GM18909 (cell line): ENCODE data around the gene KIAA0040.

Experiments
- ATAC-seq: cut with Tn5 transposase; IDR thresholded peaks from one replicate; pipeline ENCODE4 v1.9.1; 2021; ENCODE audit warnings: mild to moderate bottlenecking; ENCODE audit not compliant: unreplicated experiment, poor library complexity

KIAA0040 gene

DNA sequence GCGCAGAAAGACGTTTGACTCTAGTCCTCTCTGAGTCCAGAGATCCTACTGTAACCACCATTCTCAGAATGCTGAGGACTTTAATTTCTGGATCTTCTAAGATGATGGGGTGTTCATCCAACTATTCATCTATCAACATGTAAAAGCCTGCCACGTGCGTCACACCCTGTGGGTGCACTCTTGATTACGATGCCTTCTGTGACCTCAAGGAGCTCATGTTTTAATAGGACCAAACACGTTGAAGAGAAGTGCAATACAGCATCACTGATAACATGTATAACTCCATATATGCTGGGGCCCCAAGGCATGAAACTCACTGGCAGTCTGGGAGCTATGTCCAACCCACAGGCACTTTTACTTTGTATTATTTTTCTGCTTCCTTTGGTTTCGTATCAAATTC is 19.0 kb downstream of the KIAA0040 start:
- ATAC-seq, result no peak

DNA sequence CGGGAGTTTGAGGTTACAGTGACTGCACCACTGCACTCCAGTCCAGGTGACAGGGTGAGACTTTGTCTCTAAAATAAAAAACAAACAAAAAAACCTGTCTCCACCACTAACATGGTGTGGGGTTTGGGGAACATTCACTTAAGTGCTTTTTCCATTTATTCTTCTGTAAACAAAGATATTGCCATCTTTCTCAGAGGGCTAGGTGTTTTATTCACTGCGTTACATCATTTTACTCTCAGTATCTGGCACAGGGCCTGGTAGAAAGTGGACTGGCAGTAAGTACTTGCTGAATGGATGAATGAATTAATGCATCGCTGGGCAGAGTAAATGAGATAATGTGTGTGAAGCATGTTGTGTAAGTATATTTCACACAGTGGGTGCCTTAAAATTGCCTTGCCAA is 20.1 kb downstream of the KIAA0040 start:
- no peak for ATAC-seq

DNA sequence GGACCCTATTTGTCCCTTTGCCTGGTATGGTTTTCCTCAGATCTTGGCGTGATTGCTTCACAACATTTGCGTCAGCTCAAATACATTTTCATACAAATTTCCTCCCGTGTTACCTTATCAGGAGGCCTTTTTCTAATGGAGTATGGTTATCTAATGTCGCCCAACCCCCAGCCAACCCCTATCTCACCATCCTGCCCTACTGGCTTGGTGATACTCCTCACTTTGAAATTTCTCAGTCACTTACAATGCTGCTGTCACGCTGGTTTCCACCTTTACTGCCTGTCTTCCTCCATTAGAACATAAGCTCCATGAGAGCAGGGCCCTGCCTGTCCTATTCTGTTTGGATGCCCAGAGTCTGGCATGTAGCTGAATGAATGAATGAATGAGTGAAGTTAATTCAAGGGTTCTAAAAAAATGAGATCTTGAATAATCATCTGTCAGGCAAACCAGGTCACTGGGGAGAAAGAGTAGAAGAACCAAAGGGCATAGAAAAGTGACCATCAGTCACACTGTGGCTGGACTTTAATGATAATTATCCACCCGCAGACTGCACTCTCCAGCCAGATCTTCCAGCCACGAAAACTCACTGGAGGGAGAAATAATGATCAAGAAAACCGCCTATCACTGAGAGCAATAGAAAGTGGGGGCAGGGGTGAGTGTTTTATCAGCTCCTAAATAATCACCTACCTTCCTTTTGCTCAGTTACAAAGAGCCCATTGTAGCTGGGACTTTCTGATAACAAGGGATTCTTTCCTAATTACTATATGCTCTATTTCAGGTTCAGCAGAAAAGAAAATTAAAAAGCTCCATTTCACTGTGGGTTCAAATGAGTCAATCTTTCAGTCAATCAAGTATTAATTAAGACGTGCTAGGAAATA is 21.3 kb downstream of the KIAA0040 start:
- ATAC-seq, result no peak

DNA sequence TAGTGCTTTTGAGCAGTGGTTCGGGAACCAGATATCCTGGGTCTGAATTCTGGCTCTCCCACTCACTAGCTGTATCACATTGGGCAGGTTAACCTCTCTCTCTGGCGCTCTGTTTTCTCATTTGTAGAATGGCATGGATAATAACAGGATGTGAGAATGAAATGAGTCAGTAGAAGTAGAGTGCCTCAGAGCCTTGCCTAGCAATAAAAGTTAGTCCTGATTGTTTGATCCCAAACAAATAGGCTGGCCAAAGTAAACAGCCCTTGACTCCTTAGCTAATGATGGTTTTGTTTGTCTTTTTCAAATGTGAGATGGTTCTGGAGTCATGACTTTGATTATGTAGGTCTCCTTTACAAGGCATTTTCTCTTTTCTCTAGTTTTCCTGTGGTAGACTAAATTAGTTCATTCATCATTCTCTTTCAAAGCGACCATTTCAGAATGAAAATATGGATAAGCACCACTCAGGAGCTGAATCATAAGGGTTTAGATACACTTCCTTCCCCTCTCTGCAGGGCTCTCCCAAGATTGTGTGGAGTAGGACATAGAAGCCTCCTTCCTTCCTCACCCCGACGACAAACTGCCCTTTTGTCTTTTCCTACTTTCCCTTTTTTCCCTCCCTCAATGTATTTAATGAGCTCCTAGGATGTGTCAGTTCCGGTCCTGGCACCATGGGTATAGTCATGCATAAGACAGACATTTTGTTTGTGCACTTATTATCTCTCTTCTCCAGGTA is 23.1 kb downstream of the KIAA0040 start:
- no peak for ATAC-seq

DNA sequence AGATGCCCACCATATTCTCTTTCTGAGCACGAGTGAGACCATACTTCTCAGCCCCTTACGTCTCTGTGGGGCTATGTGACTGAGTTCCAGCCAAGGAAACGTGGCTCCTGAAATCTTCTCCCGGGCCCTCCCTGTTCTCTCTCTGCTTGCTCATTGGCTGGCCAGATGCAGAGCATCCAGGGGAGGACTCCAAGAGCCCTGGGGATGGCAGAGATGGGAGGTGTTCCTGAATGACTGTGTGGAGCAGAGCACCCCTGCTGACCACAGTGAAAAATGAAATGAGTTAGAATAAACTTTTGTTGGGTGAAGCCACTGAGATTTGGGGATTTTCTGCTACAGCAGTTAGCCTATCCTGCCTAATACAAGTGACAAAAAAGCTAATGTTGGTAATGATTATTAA is 23.8 kb downstream of the KIAA0040 start:
- ATAC-seq, result no peak

DNA sequence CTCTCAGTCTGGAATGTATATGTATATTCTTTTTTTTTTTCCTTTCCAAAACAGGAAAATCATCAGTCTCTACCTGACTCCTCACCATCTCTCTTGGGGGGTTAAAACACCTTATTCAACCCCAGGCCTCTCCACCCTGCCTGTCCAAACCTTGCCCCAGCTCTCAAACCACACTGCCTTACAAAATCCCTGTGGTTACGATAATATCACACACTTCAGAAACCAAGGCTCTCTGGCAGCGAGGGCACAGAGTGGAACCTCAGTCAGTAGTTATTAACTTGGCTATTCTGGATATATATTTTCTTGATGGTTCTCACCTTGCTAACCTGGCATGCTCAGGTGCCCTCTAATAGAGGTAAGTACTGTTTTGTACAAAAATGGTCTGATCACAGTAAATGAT is 24.7 kb downstream of the KIAA0040 start:
- ATAC-seq, result no peak

DNA sequence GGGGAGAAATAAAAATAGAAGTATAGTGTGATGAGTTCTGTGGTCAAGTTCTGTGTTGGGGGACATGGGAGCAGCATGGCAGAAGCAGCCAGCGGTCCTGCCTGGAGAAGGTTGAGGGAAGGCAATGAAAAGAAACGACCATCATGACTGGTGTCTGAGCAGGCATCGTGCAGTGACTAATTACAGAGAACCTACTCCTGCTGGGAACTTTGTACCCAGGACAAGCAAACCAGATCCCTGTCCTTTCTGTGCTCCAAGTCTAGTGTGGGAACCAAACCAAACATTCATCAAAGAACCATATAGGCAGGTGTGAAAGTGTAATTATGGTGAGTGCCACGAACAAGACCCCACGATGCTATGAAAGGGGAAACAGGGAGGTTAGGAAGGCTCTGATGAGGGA is 25.8 kb downstream of the KIAA0040 start:
- ATAC-seq, result no peak

DNA sequence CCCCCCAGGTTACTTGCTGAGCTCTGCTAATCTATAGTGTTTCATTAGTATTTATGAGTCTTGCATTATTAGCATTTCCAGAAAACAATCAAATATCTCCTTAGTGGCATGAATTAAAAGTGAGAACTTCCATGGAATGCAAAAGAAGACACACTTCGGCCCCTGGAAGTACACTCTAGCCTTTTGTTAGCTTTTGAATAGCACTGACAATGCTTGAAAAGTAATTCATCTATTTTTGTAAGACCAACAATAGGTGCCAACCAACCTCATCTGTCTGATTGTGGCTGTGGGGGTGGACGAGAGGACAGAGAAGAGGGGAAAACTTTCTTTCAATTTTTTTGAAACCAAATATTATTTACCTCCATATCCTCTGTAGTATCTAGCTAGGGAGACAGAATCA is 27.8 kb downstream of the KIAA0040 start:
- no peak for ATAC-seq

DNA sequence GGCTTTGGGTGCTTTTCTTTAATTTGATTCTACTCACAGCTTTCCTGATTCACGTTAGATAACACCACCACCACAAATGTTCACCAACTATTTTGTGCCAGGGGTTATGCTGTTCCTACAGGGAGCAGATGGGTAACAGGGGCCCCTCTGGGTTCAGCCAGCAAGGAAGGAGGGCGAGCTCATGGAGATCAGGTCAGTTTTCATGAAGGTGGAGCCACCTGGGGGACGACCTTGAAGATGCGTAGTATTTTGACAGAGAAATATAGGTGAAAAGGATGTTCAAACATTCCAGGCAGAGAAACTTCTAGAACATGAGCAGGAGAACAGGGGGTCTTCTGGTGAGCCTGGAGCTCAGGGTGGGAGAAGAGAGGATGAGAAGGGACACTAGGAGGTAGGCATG is 28.9 kb downstream of the KIAA0040 start:
- ATAC-seq, result no peak

DNA sequence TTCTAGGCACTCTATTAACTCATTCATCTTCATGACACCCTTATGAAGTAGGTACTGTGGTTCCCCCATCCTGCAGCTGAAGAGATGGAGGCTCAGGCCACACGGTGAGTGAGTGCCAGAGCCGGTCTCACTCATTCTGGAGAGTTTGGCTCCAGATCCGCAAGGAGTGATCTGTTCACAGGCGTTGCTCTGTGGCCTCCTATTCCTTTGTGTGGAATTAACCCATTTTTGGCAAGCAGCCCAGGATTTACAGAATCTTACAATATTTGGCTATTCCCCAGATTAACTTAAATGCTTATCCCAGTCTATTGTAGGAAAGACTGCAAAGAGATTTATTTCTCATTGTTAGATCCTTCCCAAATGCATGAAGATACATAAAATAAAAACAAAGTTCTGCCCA is 29.6 kb downstream of the KIAA0040 start:
- no peak for ATAC-seq

DNA sequence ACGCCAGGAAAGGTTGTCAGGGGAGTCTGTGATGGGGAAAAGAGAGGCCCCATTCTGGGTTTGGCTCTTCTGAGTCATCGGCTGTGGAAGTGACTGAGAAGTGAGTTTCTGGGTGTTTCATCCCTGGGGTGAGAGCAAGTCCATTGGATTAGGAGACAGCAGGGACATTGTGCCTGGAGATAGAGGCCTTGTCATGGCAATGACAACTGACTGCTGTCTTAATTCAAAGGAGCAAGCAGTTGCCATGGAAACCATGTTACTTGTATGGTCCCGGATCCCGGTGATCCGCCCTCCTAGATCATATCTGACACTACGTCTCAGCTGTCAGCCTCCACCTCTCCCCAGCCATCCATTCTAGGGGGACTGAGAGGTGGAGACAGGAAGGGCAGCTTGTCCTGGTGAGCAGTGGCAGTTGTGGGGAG is 34.4 kb downstream of the KIAA0040 start:
- ATAC-seq, result no peak

DNA sequence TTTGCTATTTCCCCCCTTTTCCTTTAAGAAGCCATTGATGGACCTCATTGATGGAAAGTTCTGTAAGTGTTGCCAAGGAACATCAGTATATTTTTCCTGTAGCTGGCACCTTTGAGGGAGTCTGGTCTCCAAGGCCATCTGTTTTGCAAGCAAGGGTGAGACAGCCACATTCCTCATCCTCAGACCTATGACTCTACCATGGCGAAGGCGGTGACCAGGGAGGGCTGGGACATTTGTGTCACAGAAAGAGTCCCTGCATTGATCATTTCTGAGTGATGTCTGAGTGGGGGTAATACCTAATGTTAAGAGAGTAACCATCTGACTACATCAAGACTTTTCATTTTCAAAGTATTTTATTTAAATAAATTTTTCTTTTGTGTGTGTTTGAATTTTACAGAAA is 35.4 kb downstream of the KIAA0040 start:
- no peak for ATAC-seq

DNA sequence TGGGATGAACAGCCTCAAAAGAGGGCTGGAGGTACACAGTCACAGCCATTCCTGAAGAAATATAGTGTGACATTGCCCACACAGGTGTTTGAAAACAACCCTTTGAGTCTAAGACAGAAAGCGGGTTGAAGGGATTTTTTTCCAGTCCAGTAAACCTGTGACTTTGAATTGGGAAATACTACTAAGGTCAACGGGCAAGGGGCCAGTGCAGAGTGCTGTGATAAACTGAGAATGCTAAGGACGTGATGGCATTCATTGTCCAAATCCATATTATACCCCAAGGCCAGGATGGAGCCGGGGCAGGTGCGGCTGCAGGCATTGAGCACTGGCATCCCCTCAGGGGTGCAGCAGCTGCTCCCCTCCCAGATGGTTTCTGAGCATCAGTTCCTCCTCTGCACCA is 36.6 kb downstream of the KIAA0040 start:
- no peak for ATAC-seq

DNA sequence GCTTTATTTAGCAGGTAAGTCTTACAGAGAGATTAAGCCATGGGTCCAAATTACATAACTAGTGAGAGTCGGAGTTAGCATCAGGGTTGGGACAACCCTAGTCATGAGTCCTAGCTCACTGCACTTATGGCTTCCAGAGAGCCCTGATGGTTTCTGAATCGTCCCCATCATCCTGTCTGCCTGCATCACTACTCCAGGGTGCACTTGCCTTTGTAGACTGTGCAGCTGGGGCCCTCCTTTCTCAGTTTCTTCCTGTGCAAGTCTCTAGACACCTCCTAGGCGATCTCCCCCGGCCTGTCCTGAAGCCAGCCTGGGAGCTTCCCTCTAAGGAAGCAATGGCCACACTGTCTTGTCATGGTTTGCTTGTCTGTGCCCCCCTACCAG is 37.1 kb downstream of the KIAA0040 start:
- no peak for ATAC-seq

DNA sequence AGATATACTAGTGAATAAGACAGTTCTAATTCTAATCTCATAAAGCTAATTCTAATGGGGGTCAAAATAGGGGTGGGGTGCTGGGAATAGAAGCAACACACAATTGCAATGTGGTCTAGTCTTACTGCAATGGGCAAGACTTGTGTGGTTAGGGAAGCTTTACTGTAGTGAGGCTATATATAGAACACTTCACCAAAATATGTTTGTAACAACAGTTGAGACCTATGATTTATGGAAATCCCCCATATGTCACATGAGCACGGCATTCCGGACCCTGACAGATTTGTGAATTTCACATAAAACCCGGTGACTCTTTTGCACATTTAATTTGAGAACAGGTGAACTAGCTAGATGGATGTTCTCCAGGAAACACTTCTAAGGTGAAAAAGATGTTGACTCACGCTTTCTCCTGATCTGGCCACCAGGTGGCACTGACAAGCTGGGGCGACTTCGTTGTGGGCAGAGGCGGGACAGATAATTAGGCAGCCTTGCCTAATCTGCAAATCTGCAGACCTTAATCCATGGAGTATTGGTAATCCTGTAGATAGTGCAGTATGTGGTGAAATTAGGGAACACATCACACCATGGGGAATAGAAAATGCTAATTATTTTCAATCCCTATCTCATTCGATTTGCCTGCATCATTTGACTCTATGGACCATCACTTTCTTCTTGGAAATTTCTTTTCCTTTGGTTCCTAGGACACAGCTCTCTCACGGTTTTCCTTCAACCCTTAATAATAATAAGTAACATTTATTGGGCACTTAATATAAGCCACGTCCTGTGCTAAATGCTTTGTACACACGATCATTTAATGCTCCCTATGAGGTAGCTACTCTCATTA is 37.7 kb downstream of the KIAA0040 start:
- peak; percentile 58 for ATAC-seq

DNA sequence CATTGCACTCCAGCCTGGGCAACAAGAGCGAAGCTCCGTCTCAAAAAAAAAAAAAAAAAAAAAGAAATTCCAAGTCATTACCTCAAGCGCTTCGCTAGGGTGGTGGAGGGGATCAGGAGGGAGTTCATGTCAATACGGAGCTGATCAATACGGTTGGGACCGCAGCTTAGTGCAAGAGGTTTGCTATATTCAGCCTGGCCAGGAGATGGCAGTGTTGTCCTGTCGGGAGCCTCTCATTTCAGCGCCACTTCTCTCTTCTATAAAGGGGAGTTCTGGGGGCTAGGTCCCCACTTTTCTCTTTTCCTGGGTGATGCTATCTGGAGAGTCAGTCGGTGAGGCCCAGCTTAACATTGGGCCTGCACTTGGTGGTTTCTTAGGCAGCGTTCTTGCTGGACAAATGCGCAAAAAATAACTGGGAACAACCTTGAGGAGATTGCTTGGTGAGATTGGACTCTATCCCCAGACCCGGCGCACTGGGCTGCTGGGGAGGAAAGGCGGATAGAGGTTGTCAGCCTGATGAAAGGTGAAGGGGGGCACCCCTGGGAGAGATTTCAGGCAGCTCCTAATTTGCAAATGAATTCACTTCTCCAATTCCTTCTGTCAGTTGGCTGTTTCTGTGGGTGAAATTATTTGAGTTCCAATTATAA is 40.4 kb downstream of the KIAA0040 start:
- peak; percentile 46 for ATAC-seq

DNA sequence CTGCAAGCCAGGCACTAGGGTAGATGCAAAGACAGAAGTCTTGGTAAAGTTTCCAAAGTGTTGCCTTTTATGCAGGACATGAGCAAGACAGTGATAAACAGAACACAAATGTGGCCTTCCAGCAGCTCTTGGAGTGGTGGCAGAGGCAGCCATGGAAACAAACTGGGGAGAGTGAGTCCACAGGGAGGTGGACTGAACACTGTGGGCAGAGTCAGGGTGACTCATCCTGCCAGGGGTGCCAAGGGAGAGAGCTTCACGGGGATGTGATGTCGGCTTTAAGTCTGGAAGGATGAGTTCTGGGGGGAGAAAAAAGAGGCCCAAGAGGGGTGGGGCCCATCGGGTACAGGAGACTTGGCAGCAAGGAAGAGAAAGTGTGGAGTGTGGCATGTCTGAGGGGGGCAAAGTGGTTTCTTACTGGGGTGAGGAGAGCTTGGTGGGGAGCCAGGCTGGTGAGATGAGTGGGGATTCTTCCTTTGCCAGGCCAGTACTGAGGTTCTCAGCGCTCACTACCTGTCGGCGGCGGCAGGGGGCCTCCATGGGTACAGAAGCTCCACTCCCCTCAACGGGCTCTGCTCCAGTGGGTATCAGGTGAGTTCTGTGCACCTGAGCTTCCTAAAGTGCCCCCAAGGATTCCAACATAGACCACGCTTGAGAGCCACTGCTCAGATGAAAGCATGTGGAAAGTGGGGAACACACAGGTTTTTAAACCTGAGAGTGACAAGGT is 41.8 kb downstream of the KIAA0040 start:
- ATAC-seq, result no peak

DNA sequence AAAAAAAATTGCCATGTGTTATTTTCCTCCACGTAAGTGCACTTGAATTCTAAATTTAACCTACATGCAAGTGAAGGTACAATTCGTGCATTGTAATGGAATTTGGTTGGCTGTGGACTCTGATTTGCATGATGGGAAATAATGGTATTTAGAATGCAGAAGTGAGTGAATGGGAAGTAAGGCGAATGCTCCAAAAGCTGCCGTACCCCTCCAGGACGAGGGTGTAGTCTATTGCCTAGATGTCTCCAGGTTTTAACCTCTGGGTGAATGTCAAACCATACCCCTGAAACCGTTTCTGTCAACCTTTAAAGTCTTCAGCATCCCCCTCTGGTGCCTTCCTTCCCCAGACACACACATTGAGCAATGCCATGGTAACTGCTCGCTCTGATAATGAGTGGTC is 44.5 kb downstream of the KIAA0040 start:
- no peak for ATAC-seq

DNA sequence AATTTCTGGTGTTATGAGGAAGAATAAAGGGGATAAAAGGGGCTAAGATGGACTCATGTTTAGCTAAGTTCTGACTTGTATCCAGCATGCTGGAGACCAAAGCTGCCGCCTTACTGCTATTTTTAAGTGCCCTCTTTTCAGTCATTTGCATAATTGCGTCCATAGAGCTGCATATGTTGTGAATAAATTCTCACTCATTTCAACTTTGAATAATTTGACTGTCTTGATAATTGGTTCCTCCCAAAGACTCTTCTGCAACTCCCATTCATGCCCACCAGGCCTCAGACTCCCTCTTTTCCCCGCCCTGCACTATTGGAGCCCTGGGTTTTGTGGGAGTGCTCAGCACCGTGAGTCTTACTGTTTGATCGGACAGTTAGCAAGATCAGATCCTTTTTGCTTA is 45.0 kb downstream of the KIAA0040 start:
- ATAC-seq, result no peak
